GM18858 (cell line): ENCODE data around the gene DNAH6.

Experiments
- ATAC-seq: cut with Tn5 transposase; IDR thresholded peaks from one replicate; pipeline ENCODE4 v1.9.1; 2021; ENCODE audit not compliant: unreplicated experiment

DNAH6 gene

GRCh38 chr2:84788498-84788897, 272.2 kb downstream of the DNAH6 start:
- ATAC-seq = no peak

GRCh38 chr2:84792856-84793522, 276.7 kb downstream of the DNAH6 start:
- no peak for ATAC-seq

GRCh38 chr2:84793641-84794040, 277.3 kb downstream of the DNAH6 start:
- no peak for ATAC-seq

- no peak for ATAC-seq
Observed at GRCh38 chr2:84796798-84797197, 280.5 kb downstream of the DNAH6 start.

- ATAC-seq = no peak
Observed at GRCh38 chr2:84797271-84797670, 281.0 kb downstream of the DNAH6 start.

- no peak for ATAC-seq
Observed at GRCh38 chr2:84799772-84800171, 283.5 kb downstream of the DNAH6 start.

GRCh38 chr2:84800194-84800805, 284.0 kb downstream of the DNAH6 start:
- peak; percentile 94 for ATAC-seq

GRCh38 chr2:84801811-84802210, 285.5 kb downstream of the DNAH6 start:
- no peak for ATAC-seq

- no peak for ATAC-seq
Observed at GRCh38 chr2:84805250-84805958, 289.1 kb downstream of the DNAH6 start.

- no peak for ATAC-seq
Observed at GRCh38 chr2:84807063-84807485, 290.8 kb downstream of the DNAH6 start.

- no peak for ATAC-seq
Observed at GRCh38 chr2:84808279-84808678, 292.0 kb downstream of the DNAH6 start.

- no peak for ATAC-seq
Observed at GRCh38 chr2:84811839-84812431, 295.6 kb downstream of the DNAH6 start.

- no peak for ATAC-seq
Observed at GRCh38 chr2:84815146-84815545, 298.8 kb downstream of the DNAH6 start.

- peak; percentile 58 for ATAC-seq
Observed at GRCh38 chr2:84816426-84817026, 300.2 kb downstream of the DNAH6 start.

- peak; percentile 96 for ATAC-seq
Observed at GRCh38 chr2:84817239-84817655, 300.9 kb downstream of the DNAH6 start.

GRCh38 chr2:84821806-84822205, 305.5 kb downstream of the DNAH6 start:
- ATAC-seq = no peak

GRCh38 chr2:84823229-84823628, 306.9 kb downstream of the DNAH6 start:
- ATAC-seq = no peak

GRCh38 chr2:84823788-84824187, 307.5 kb downstream of the DNAH6 start:
- ATAC-seq = no peak

- ATAC-seq = no peak
Observed at GRCh38 chr2:84827978-84828575, 311.8 kb downstream of the DNAH6 start.

- no peak for ATAC-seq
Observed at GRCh38 chr2:84829693-84830092, 313.4 kb downstream of the DNAH6 start.

- no peak for ATAC-seq
Observed at GRCh38 chr2:84830095-84830494, 313.8 kb downstream of the DNAH6 start.
